PC-9 (cell line): ENCODE results near the gene PPP1CC.

ENCODE experiments used
- CTCF ChIP-seq: fragments of 200-600 bp; sonication (generic); conservative IDR thresholded peaks from 2 replicates; pipeline ENCODE4 v1.6.1; 2017; ENCODE audit warnings: mixed run types, antibody characterized with exemption, mild to moderate bottlenecking, moderate library complexity
- EZH2 ChIP-seq: fragments of 200-600 bp; sonication (generic); IDR thresholded peaks from 2 replicates; pipeline ENCODE4 v1.8.0; 2017; ENCODE audit warnings: antibody characterized with exemption, low read depth

GRCh38 chr12:110754101-110754793 lies 11.6 kb upstream of the PPP1CC start:
- no peak for TF ChIP-seq CTCF
- no peak for TF ChIP-seq EZH2
